Measurements from ENCODE around the gene TENM3.
"Not testable (repeated sequence)": the region's sequence is repeated elsewhere in the genome, so short reads cannot be mapped to it uniquely, and the experiment has no call there.

The TENM3 gene

GRCh38 chr4:182240161-182241130 is 2.8 kb upstream of the TENM3 start:
- TF ChIP-seq CTCF (IDR thresholded peaks at IDR 0.05; ENCODE audit: control insufficient read depth, insufficient read depth, low read depth, low read length, missing control alignments): no peak
- DNase-seq (ENCODE audit: low read depth): no peak
- H3K4me3 ChIP-seq (ENCODE audit: control insufficient read depth, low read depth, low read length): no peak overlapping the region

- not testable (repeated sequence) for DNase-seq (ENCODE audit: low read depth); H3K4me3 ChIP-seq (ENCODE audit: control insufficient read depth, low read depth, low read length)
These were observed 942 bp upstream of the TENM3 start for GRCh38 chr4:182242260-182242659.

GRCh38 chr4:182242787-182243186 is 415 bp upstream of the TENM3 start:
- no peak overlapping the region for H3K4me3 ChIP-seq (ENCODE audit: control insufficient read depth, low read depth, low read length)
- DNase-seq (ENCODE audit: low read depth): no peak
- TF ChIP-seq CTCF (IDR thresholded peaks at IDR 0.05; ENCODE audit: control insufficient read depth, insufficient read depth, low read depth, low read length, missing control alignments): no peak

GRCh38 chr4:182245041-182245440 is 1.8 kb downstream of the TENM3 start:
- no peak overlapping the region for H3K4me3 ChIP-seq (ENCODE audit: control insufficient read depth, low read depth, low read length)
- TF ChIP-seq CTCF (IDR thresholded peaks at IDR 0.05; ENCODE audit: control insufficient read depth, insufficient read depth, low read depth, low read length, missing control alignments): no peak
- no peak for DNase-seq (ENCODE audit: low read depth)

- DNase-seq (ENCODE audit: low read depth): peak; percentile 86
- H3K4me3 ChIP-seq (ENCODE audit: control insufficient read depth, low read depth, low read length): no peak overlapping the region
- no peak for TF ChIP-seq CTCF (IDR thresholded peaks at IDR 0.05; ENCODE audit: control insufficient read depth, insufficient read depth, low read depth, low read length, missing control alignments)
These were observed 2.5 kb downstream of the TENM3 start for GRCh38 chr4:182245541-182246215.

GRCh38 chr4:182246401-182247205 is 3.4 kb downstream of the TENM3 start:
- DNase-seq (ENCODE audit: low read depth): no peak
- no peak for TF ChIP-seq CTCF (IDR thresholded peaks at IDR 0.05; ENCODE audit: control insufficient read depth, insufficient read depth, low read depth, low read length, missing control alignments)
- H3K4me3 ChIP-seq (ENCODE audit: control insufficient read depth, low read depth, low read length): no peak overlapping the region
